Measurements from ENCODE around the gene NCBP1.

- no peak for TF ChIP-seq CTCF (IDR thresholded peaks at IDR 0.05; ENCODE audit: insufficient read depth, low read length)
- no peak for TF ChIP-seq POLR2AphosphoS5 (IDR thresholded peaks at IDR 0.05; ENCODE audit: low read depth)
- TF ChIP-seq GABPA (IDR thresholded peaks at IDR 0.05; ENCODE audit: low read depth), result no peak
Observed at GRCh38 chr9:97706246-97706645, 72.6 kb downstream of the NCBP1 start.
